ENCODE data around the gene PDE4D.

The PDE4D gene

DNA sequence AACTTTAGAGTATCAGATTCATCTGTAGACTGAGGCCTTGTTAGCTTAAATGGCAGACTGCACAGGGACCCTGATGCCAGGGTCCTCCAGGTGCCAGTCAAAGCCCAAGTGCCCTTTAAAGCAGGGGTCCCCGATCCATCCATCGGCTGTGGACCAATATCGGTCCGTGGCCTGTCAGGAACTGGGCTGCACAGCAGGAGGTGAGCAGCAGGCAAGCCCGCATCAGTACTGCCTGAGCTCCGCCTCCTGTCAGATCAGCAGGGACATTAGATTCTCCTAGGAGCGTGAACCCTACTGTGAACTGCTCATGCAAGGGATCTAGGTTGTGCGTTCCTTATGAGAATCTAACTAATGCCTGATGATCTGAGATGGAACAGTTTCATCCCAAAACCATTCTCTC lies 907.2 kb downstream of the PDE4D start:
- no peak for TF ChIP-seq CTCF (IDR thresholded peaks at IDR 0.05; ENCODE audit: low read depth, low read length)
- DNase-seq (ENCODE audit: low read depth, low spot score) = no peak
- no peak overlapping the region for H3K4me3 ChIP-seq (ENCODE audit: low read depth, low read length)
- in situ Hi-C loops (cut with HindIII; ENCODE audit: low sequenced_read_pairs) = no loop called here

- DNase-seq (ENCODE audit: low read depth, low spot score) = no peak
- in situ Hi-C loops (cut with HindIII; ENCODE audit: low sequenced_read_pairs) = no loop called here
- no peak overlapping the region for H3K4me3 ChIP-seq (ENCODE audit: low read depth, low read length)
- TF ChIP-seq CTCF (IDR thresholded peaks at IDR 0.05; ENCODE audit: low read depth, low read length) = no peak
Measured at GRCh38 chr5:58985759-58986158, 907.8 kb downstream of the PDE4D start.

DNA sequence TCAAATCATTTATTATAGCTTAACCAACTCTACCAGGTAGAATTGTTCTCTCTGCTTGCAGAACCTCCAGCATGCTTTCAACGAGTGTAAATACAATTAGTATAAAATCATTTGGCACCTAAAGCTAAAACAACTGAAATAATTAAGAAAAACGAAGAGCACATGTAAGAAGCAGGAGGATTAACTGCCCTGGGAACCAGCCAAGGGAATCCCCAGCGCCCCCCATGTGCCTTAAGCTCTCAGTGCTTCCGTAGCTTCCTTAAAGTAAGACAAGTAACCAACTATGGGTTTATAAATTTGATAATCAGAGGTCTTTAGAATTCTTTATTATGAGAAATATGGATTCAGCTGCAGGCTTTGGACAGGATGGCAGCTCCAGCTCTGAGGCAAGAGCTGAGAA lies 908.2 kb downstream of the PDE4D start:
- TF ChIP-seq CTCF (IDR thresholded peaks at IDR 0.05; ENCODE audit: low read depth, low read length) = no peak
- in situ Hi-C loops (cut with HindIII; ENCODE audit: low sequenced_read_pairs) = no loop called here
- no peak for DNase-seq (ENCODE audit: low read depth, low spot score)
- no peak overlapping the region for H3K4me3 ChIP-seq (ENCODE audit: low read depth, low read length)

DNA sequence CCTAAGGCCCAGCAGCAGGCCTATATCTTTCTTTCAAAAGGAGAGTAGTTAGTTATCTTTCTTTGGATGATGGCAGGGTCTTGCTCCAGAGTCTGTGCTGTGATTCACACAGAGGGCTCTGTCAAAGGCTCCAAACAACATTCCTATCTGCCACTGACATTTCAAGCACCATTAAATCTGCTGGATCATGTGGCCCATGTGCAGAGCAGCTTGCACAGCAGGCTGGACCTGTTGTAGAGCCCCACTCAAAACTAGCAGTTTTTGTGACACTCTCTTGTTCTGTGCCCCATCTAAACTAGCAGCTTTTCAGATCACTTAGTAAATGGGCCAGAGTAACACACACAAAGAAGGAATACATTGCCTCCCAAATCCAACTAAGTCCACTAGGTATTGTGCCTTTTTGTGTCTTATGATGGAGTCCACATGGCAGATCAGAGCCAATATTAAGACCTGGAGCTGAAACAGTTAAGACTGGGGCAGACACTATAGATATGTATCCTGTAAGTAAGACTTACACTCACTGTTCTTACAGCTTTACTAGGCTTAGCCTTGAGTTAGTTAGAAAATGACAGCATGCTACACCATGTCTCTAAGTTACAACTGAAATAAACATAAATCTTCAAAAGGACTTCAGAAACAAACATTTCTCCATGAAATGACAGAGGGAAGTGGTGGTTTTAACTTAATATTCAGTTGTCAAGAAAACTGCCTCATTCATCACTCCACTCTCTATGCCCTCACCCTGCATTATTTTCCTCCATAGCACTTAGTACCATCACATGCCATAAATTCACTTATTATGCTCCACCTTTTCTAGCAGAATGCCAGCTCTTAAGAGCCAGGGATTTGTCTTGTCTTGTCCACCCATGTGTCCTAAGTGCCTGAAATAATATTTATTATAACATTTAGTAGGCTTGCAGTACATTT lies 909.7 kb downstream of the PDE4D start:
- no peak for TF ChIP-seq CTCF (IDR thresholded peaks at IDR 0.05; ENCODE audit: low read depth, low read length)
- DNase-seq (ENCODE audit: low read depth, low spot score) = no peak
- in situ Hi-C loops (cut with HindIII; ENCODE audit: low sequenced_read_pairs) = no loop called here
- no peak overlapping the region for H3K4me3 ChIP-seq (ENCODE audit: low read depth, low read length)

GRCh38 chr5:58980890-58981289 lies 912.6 kb downstream of the PDE4D start:
- TF ChIP-seq CTCF (IDR thresholded peaks at IDR 0.05; ENCODE audit: low read depth, low read length) = no peak
- no peak overlapping the region for H3K4me3 ChIP-seq (ENCODE audit: low read depth, low read length)
- DNase-seq (ENCODE audit: low read depth, low spot score) = no peak
- in situ Hi-C loops (cut with HindIII; ENCODE audit: low sequenced_read_pairs) = no loop called here

GRCh38 chr5:58979090-58979489 lies 914.4 kb downstream of the PDE4D start:
- H3K4me3 ChIP-seq (ENCODE audit: low read depth, low read length) = no peak overlapping the region
- TF ChIP-seq CTCF (IDR thresholded peaks at IDR 0.05; ENCODE audit: low read depth, low read length) = no peak
- no peak for DNase-seq (ENCODE audit: low read depth, low spot score)
- in situ Hi-C loops (cut with HindIII; ENCODE audit: low sequenced_read_pairs) = no loop called here

Measured in astrocyte of the spinal cord (primary cell).